Left lobe of liver (tissue), 2 donors: ENCODE data around the gene UBE2J2. TPM values are rescaled to one million over a fixed set of nuclear protein-coding genes. Genes with fewer than 3 reads are reported as not detected.

ENCODE experiments used
- ATAC-seq: fragments of 200-7000 bp; cut with Tn5 transposase; one replicate; pipeline ENCODE4 v1.9.1; 2020; ENCODE audit warnings: mild to moderate bottlenecking, moderate library complexity
- DNase-seq: peaks from one replicate; pipeline ENCODE4 v3.0.0-alpha.2; 2020; ENCODE audit warnings: low spot score
- total RNA-seq: library from RNA; stranded (reverse); gene quantifications from one replicate; pipeline ENCODE4 v1.2.1, GENCODE V29; 2021
- donor health status: DM: no; HTN: no; CAD: no; lungs with moderate emphysema.
- donor health status: DM: no; HTN: yes; CAD: no.

The UBE2J2 gene
- total RNA-seq, 1 donor from 2014 or later, result 27.6 TPM

- ATAC-seq (no peak), DNase-seq (no peak)
Observed at GRCh38 chr1:1309251-1310108, 35.8 kb upstream of the UBE2J2 start.

- DNase-seq, result peak; percentile 66
- ATAC-seq, result peak; percentile 2
Observed at GRCh38 chr1:1308756-1309250, 35.1 kb upstream of the UBE2J2 start.

GRCh38 chr1:1307923-1308755 is 34.5 kb upstream of the UBE2J2 start, which contains the start of the genes ACAP3 and PUSL1:
Gene ACAP3 (minus strand): TSS chr1:1307930. CDS start chr1:1307815, 115 bp downstream.
Gene PUSL1 (plus strand): TSS chr1:1308597. CDS start chr1:1308644, 47 bp downstream.
- ATAC-seq (peak; percentile 78), DNase-seq (peak; percentile 93)

GRCh38 chr1:1307261-1307922 is 33.7 kb upstream of the UBE2J2 start:
- DNase-seq, result peak; percentile 66
- ATAC-seq, result peak; percentile 4

- no peak for ATAC-seq
- DNase-seq, result no peak
Observed at GRCh38 chr1:1306661-1307260, 33.1 kb upstream of the UBE2J2 start.

GRCh38 chr1:1306070-1306660 is 32.5 kb upstream of the UBE2J2 start:
- DNase-seq (no peak), ATAC-seq (no peak)

- ATAC-seq (no peak), DNase-seq (no peak)
Observed at GRCh38 chr1:1305300-1306069, 31.8 kb upstream of the UBE2J2 start.

- no peak for ATAC-seq
Observed at GRCh38 chr1:1304331-1305299, 31.0 kb upstream of the UBE2J2 start.

GRCh38 chr1:1303736-1304135 is 30.1 kb upstream of the UBE2J2 start:
- DNase-seq, result no peak
- ATAC-seq, result no peak

More at GRCh38 chr1:1304331-1305299, 31.0 kb upstream of the UBE2J2 start:
- peak; percentile 68 for DNase-seq

GRCh38 chr1:1302951-1303509 is 29.4 kb upstream of the UBE2J2 start:
- ATAC-seq (no peak), DNase-seq (no peak)

- DNase-seq, result no peak
- no peak for ATAC-seq
Observed at GRCh38 chr1:1302006-1302430, 28.4 kb upstream of the UBE2J2 start.

GRCh38 chr1:1300352-1300739 is 26.7 kb upstream of the UBE2J2 start:
- no peak for DNase-seq

GRCh38 chr1:1299686-1300351 is 26.2 kb upstream of the UBE2J2 start:
- peak; percentile 9 for ATAC-seq
- DNase-seq, result no peak

More at GRCh38 chr1:1300352-1300739, 26.7 kb upstream of the UBE2J2 start:
- ATAC-seq, result no peak

- DNase-seq, result no peak
- ATAC-seq, result peak; percentile 3
Observed at GRCh38 chr1:1298861-1299685, 25.4 kb upstream of the UBE2J2 start.

GRCh38 chr1:1297802-1298424 is 24.3 kb upstream of the UBE2J2 start:
- no peak for ATAC-seq
- no peak for DNase-seq
